HepG2 (cell line): ENCODE measurements around the gene RNF126. TPM values are rescaled to one million over a fixed set of nuclear protein-coding genes. Genes with fewer than 3 reads are reported as not detected.

Source experiments
- ARHGAP35 ChIP-seq: sonication (generic); formaldehyde crosslinking; IDR thresholded peaks from 2 replicates; pipeline ENCODE4 v1.9.0; 2022; ENCODE audit warnings: mild to moderate bottlenecking, inconsistent platforms, moderate library complexity, missing genetic modification reagents, borderline replicate concordance
- CBX1 ChIP-seq: IDR thresholded peaks from one replicate; pipeline ENCODE4 v1.6.1; 2016; ENCODE audit warnings: antibody characterized with exemption, low read depth
- ERF ChIP-seq: IDR thresholded peaks from 2 replicates; pipeline ENCODE4 v1.6.1; 2018; ENCODE audit warnings: missing biosample characterization, missing genetic modification reagents
- NFKBIZ ChIP-seq: IDR thresholded peaks from 2 replicates; pipeline ENCODE4 v1.6.1; 2018; ENCODE audit warnings: missing genetic modification reagents, missing compliant biosample characterization
- NR3C1 ChIP-seq: sonication (generic); formaldehyde crosslinking; IDR thresholded peaks from 2 replicates; pipeline ENCODE4 v1.4.0; 2020; ENCODE audit warnings: missing genetic modification reagents
- STAG1 ChIP-seq: sonication (generic); formaldehyde crosslinking; IDR thresholded peaks from 2 replicates; pipeline ENCODE4 v1.4.0; 2020; ENCODE audit warnings: missing genetic modification reagents
- TOE1 ChIP-seq: sonication (generic); formaldehyde crosslinking; IDR thresholded peaks from 2 replicates; pipeline ENCODE4 v1.4.0; 2020; ENCODE audit warnings: mild to moderate bottlenecking, missing genetic modification reagents
- ZFP62 ChIP-seq: sonication (generic); formaldehyde crosslinking; IDR thresholded peaks from 2 replicates; pipeline ENCODE4 v1.4.0; 2020; ENCODE audit warnings: missing genetic modification reagents
- ZNF333 ChIP-seq: sonication (generic); formaldehyde crosslinking; IDR thresholded peaks from 2 replicates; pipeline ENCODE4 v1.4.0; 2020; ENCODE audit warnings: mild to moderate bottlenecking, missing genetic modification reagents, borderline replicate concordance
- ZNF564 ChIP-seq: sonication (generic); formaldehyde crosslinking; IDR thresholded peaks from 2 replicates; pipeline ENCODE4 v1.8.1; 2023; ENCODE audit warnings: mild to moderate bottlenecking, missing genetic modification reagents
- ZNF766 ChIP-seq: sonication (generic); formaldehyde crosslinking; IDR thresholded peaks from 2 replicates; pipeline ENCODE4 v1.5.0; 2020; ENCODE audit warnings: missing genetic modification reagents, borderline replicate concordance
- polyA plus RNA-seq, 8 experiments: library from polyadenylated mRNA; depleted of rRNA in 3 of 8; stranded (reverse) in 7 of 8; unstranded in 1 of 8; fragments of >200 nt; fragmentation: Illumina TruSeq in 4 of 8; extraction: Trizol in 4 of 8; gene quantifications; 2 replicates each; pipeline versions ENCODE4 v1.2.1 to v1.2.3, GENCODE V29; 2011 to 2016; ENCODE audit warnings: low read depth in 4 of 8, missing spikeins in 1 of 8, mixed read lengths in 1 of 8; ENCODE audit not compliant: insufficient read depth in 1 of 8
- total RNA-seq, 5 experiments: library from RNA; depleted of rRNA; stranded (reverse); fragments of >200 nt; fragmentation: Illumina TruSeq; extraction: Trizol; gene quantifications; 2 replicates each; pipeline ENCODE4 v1.2.3, GENCODE V29; 2016; ENCODE audit warnings: low read depth in 1 of 5
- TF ChIP-seq, protein P1 (sequence below): IDR thresholded peaks from 2 replicates; pipeline ENCODE4 v1.6.1; 2016; ENCODE audit warnings: missing compliant biosample characterization, missing genetic modification reagents, borderline replicate concordance
- TF ChIP-seq, protein P2 (sequence below): sonication (generic); formaldehyde crosslinking; IDR thresholded peaks from 2 replicates; pipeline ENCODE4 v1.4.0; 2020; ENCODE audit warnings: missing genetic modification reagents, mild to moderate bottlenecking, borderline replicate concordance
- TF ChIP-seq, protein P3 (sequence below): sonication (generic); formaldehyde crosslinking; IDR thresholded peaks from 2 replicates; pipeline ENCODE4 v1.4.0; 2020; ENCODE audit warnings: missing genetic modification reagents
- TF ChIP-seq, protein P4 (sequence below), 2 experiments: IDR thresholded peaks; 2 replicates each; pipeline ENCODE4 v1.6.1; 2011 to 2012; ENCODE audit warnings: low read length in 2 of 2, borderline replicate concordance in 1 of 2, low read depth in 1 of 2, mild to moderate bottlenecking in 1 of 2, moderate library complexity in 1 of 2

Gene RNF126
- total and polyA plus RNA-seq, 2 of the 13 experiments (the other 11 are each of a cell fraction or from before 2014, with no cell fraction given), result 23.2 to 34.0 TPM

DNA sequence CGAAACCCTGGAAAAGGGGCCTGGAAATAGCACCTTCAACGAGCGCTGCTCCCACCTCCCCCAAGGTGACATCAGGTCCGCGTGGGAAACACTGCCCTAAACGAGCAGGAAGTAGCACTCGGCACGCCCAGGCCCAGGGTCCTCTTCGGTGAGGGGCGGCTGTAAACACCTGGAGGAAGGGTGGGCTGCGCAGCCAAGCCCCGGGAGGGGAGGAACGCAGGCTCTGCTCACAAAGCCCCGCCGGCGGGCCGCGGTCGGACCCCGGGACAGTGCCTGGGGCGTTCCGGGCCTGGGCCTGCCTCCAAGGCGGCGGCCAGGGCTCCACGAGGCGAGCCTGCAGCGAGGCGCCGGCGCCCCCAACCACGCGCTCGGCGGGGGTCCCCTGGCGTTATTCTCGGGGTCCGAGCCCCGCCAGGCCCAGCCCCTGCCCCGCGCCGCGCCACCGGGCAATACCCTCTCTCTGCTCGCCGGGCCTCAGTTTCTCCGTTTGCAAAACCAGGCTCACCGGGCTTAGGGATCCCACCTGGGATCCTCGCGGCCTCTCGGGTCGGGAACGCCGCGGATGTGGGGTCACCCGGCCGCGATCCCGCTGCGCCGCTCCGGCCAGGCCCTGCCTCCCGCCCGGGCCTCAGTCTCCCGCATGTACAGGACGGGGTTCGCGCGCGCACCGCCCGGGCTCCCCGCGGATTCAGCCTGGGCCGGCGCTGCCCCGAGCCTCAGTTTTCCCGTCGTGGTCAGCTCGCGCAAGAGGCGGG is 630 bp downstream of the RNF126 start (continued):
- TF ChIP-seq NFKBIZ (CRISPR knock-in tag), result no peak
- TF ChIP-seq NR3C1 (CRISPR knock-in tag), result no peak
- TF ChIP-seq ZNF333 (CRISPR knock-in tag), result no peak
- TF ChIP-seq STAG1 (CRISPR knock-in tag), result no peak
- TF ChIP-seq, protein P1, sequence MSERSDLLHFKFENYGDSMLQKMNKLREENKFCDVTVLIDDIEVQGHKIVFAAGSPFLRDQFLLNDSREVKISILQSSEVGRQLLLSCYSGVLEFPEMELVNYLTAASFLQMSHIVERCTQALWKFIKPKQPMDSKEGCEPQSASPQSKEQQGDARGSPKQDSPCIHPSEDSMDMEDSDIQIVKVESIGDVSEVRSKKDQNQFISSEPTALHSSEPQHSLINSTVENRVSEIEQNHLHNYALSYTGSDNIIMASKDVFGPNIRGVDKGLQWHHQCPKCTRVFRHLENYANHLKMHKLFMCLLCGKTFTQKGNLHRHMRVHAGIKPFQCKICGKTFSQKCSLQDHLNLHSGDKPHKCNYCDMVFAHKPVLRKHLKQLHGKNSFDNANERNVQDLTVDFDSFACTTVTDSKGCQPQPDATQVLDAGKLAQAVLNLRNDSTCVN (CRISPR knock-in tag), result no peak
- TF ChIP-seq ARHGAP35 (CRISPR knock-in tag), result no peak
- 0 out of 2 replicates have a peak, but pooled peaks have one; percentile 3 for TF ChIP-seq ERF (CRISPR knock-in tag)
- 0 out of 2 replicates have a peak, but pooled peaks have one; percentile 8 for TF ChIP-seq ZNF564 (CRISPR knock-in tag)
- TF ChIP-seq TOE1 (CRISPR knock-in tag), result no peak
- TF ChIP-seq, protein P2, sequence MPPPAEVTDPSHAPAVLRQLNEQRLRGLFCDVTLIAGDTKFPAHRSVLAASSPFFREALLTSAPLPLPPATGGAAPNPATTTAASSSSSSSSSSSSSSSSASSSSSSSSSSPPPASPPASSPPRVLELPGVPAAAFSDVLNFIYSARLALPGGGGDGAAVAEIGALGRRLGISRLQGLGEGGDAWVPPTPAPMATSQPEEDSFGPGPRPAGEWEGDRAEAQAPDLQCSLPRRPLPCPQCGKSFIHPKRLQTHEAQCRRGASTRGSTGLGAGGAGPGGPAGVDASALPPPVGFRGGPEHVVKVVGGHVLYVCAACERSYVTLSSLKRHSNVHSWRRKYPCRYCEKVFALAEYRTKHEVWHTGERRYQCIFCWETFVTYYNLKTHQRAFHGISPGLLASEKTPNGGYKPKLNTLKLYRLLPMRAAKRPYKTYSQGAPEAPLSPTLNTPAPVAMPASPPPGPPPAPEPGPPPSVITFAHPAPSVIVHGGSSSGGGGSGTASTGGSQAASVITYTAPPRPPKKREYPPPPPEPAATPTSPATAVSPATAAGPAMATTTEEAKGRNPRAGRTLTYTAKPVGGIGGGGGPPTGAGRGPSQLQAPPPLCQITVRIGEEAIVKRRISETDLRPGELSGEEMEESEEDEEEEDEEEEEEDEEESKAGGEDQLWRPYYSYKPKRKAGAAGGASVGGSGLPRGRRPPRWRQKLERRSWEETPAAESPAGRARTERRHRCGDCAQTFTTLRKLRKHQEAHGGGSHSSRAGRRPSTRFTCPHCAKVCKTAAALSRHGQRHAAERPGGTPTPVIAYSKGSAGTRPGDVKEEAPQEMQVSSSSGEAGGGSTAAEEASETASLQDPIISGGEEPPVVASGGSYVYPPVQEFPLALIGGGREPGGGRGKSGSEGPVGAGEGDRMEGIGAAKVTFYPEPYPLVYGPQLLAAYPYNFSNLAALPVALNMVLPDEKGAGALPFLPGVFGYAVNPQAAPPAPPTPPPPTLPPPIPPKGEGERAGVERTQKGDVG, result no peak
- peak; percentile 40 for TF ChIP-seq CBX1
- no peak for TF ChIP-seq ZNF766 (CRISPR knock-in tag)
- TF ChIP-seq, protein P3, sequence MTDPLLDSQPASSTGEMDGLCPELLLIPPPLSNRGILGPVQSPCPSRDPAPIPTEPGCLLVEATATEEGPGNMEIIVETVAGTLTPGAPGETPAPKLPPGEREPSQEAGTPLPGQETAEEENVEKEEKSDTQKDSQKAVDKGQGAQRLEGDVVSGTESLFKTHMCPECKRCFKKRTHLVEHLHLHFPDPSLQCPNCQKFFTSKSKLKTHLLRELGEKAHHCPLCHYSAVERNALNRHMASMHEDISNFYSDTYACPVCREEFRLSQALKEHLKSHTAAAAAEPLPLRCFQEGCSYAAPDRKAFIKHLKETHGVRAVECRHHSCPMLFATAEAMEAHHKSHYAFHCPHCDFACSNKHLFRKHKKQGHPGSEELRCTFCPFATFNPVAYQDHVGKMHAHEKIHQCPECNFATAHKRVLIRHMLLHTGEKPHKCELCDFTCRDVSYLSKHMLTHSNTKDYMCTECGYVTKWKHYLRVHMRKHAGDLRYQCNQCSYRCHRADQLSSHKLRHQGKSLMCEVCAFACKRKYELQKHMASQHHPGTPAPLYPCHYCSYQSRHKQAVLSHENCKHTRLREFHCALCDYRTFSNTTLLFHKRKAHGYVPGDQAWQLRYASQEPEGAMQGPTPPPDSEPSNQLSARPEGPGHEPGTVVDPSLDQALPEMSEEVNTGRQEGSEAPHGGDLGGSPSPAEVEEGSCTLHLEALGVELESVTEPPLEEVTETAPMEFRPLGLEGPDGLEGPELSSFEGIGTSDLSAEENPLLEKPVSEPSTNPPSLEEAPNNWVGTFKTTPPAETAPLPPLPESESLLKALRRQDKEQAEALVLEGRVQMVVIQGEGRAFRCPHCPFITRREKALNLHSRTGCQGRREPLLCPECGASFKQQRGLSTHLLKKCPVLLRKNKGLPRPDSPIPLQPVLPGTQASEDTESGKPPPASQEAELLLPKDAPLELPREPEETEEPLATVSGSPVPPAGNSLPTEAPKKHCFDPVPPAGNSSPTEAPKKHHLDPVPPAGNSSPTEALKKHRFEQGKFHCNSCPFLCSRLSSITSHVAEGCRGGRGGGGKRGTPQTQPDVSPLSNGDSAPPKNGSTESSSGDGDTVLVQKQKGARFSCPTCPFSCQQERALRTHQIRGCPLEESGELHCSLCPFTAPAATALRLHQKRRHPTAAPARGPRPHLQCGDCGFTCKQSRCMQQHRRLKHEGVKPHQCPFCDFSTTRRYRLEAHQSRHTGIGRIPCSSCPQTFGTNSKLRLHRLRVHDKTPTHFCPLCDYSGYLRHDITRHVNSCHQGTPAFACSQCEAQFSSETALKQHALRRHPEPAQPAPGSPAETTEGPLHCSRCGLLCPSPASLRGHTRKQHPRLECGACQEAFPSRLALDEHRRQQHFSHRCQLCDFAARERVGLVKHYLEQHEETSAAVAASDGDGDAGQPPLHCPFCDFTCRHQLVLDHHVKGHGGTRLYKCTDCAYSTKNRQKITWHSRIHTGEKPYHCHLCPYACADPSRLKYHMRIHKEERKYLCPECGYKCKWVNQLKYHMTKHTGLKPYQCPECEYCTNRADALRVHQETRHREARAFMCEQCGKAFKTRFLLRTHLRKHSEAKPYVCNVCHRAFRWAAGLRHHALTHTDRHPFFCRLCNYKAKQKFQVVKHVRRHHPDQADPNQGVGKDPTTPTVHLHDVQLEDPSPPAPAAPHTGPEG, result peak; percentile 20; the same call in 1 of the 2 replicates
- TF ChIP-seq, protein P4, sequence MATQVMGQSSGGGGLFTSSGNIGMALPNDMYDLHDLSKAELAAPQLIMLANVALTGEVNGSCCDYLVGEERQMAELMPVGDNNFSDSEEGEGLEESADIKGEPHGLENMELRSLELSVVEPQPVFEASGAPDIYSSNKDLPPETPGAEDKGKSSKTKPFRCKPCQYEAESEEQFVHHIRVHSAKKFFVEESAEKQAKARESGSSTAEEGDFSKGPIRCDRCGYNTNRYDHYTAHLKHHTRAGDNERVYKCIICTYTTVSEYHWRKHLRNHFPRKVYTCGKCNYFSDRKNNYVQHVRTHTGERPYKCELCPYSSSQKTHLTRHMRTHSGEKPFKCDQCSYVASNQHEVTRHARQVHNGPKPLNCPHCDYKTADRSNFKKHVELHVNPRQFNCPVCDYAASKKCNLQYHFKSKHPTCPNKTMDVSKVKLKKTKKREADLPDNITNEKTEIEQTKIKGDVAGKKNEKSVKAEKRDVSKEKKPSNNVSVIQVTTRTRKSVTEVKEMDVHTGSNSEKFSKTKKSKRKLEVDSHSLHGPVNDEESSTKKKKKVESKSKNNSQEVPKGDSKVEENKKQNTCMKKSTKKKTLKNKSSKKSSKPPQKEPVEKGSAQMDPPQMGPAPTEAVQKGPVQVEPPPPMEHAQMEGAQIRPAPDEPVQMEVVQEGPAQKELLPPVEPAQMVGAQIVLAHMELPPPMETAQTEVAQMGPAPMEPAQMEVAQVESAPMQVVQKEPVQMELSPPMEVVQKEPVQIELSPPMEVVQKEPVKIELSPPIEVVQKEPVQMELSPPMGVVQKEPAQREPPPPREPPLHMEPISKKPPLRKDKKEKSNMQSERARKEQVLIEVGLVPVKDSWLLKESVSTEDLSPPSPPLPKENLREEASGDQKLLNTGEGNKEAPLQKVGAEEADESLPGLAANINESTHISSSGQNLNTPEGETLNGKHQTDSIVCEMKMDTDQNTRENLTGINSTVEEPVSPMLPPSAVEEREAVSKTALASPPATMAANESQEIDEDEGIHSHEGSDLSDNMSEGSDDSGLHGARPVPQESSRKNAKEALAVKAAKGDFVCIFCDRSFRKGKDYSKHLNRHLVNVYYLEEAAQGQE (IDR thresholded peaks at IDR 0.05; ENCODE audit: borderline replicate concordance in 1 of 2, low read depth in 1 of 2, low read length in 2 of 2), result no peak
- no peak for TF ChIP-seq ZFP62 (CRISPR knock-in tag)
